Measurements from ENCODE around the gene SPAG8. TPM values are rescaled to one million over a fixed set of nuclear protein-coding genes. Genes with fewer than 3 reads are reported as not detected.

SPAG8 gene, protein sequence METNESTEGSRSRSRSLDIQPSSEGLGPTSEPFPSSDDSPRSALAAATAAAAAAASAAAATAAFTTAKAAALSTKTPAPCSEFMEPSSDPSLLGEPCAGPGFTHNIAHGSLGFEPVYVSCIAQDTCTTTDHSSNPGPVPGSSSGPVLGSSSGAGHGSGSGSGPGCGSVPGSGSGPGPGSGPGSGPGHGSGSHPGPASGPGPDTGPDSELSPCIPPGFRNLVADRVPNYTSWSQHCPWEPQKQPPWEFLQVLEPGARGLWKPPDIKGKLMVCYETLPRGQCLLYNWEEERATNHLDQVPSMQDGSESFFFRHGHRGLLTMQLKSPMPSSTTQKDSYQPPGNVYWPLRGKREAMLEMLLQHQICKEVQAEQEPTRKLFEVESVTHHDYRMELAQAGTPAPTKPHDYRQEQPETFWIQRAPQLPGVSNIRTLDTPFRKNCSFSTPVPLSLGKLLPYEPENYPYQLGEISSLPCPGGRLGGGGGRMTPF
- total RNA-seq = 0.55 and 1.2 TPM in 2 replicates

GRCh38 chr9:35812025-35812602 lies at the start of gene SPAG8:
SPAG8 (minus strand) TSS chr9:35812262; CDS start chr9:35812147, 115 bp downstream.

GRCh38 chr9:35829084-35829763 lies 17.2 kb upstream of the SPAG8 start, which contains the start of gene TMEM8B:
TMEM8B (plus strand) TSS chr9:35829228; CDS start chr9:35829448, 220 bp downstream.

DNA sequence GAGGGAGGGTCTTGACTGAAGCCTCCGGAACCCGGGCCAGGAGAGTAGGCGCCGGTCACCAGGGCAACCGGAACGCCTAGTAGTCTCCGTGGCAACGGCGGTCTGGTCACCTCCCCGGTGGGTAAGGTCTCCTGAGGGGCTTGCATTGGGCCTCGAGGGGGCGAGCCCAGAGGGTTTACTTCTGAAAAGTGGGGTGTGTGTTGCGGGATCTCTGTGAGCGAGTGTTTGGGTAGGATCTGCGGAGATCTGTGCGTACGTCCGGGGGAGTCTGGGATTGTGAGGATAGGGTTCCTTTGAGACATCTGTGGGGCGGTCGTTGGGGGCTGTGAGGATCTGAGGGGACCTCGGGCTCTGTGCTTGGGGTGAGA lies 16.6 kb upstream of the SPAG8 start, which contains the start of gene FAM221B:
Gene FAM221B (minus strand): TSS at position 17 of the 368 bp plus-strand sequence. CDS start 2,571 bp downstream, outside the sequence.

DNA sequence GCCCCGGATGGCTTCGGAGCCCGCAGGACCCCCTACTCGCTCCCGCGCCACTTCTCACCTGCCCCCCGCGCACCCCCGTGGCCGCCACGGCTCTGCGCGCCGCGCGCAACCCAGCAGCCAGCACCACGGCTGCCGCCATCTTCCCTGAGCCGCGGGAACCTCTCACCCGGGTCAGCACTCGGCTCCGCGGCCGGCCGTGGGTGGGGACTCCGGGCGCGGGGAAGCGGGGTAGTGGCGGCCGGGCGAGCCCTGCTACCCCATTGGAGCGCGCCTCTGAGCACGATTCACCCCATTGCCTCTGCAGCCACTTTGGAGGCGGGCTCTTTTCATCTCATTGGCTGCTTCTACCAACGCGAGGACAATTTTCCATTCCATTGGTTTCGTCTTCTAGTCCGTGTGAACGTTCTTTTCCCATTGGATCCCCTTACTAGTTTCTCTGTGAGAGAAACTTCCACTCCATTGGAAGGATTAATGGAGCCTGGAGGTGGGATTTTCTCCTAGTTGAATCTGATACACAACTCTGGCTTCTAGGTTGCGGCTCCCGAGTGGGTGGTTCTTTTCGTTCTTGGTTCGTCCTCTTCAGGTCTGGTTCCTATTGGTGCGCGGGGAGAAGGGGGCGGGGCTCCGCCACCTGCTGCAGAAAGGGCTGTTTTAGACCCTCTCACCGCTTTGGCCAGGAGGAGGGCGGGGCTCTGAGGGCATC lies 2.9 kb upstream of the SPAG8 start, which contains the start of gene HINT2:
Gene HINT2 (minus strand): TSS at position 202 of the 703 bp plus-strand sequence. CDS start 63 bp downstream, at position 139.

DNA sequence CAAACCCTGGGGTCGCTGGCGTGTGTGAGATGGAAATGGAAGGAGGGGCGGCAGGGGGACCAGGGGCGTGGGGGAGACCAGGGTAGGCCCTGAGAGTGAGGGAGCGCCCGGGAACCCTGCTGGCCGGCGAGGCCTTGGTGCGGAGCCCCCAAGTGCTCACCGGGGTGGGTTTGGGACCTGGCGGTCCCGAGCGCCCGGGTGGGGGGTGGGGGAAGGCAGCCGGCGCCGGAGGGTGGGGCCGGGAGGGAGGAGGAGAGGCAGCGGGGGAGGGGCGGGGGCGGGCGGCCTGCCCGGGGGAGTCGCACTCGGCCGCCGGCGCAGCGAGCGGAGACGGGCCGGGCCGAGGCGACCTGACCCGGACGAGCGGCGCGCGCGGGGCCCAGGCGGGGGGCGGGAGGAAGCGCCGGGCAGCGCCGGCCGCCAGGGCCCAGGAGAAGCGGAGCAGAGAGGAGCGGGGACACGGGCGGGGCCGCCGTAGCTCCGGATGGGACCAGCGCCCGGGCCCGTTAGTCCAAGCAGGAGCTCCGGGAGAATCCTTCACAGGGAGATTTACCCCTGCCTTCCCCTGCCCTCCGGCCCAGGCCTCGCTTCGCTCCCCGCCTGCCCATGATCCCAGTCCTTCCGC lies 20.7 kb downstream of the SPAG8 start, which contains the start of gene NPR2:
Gene NPR2 (plus strand): TSS at position 295 of the 625 bp plus-strand sequence. CDS start 818 bp downstream, outside the sequence.

Other genes with a start within 250 kb of the SPAG8 start
- gene TESK1, start 207.0 kb downstream of the SPAG8 start, total RNA-seq = 11.9 and 12.2 TPM in 2 replicates
- gene CD72, start 193.8 kb downstream of the SPAG8 start, total RNA-seq = 0.32 and 1.2 TPM in 2 replicates
- not detected in 2 replicates for gene SIT1, start 161.3 kb downstream of the SPAG8 start, total RNA-seq
- 680 and 5,299 TPM in 2 replicates for gene RMRP, start 154.2 kb downstream of the SPAG8 start, total RNA-seq
- 9.2 and 13.7 TPM in 2 replicates for gene CCDC107, start 154.0 kb downstream of the SPAG8 start, total RNA-seq
- 0.30 and 0.92 TPM in 2 replicates for gene ARHGEF39, start 147.1 kb downstream of the SPAG8 start, total RNA-seq
- gene CA9, start 138.3 kb downstream of the SPAG8 start, total RNA-seq = 3.6 and 8.1 TPM in 2 replicates
- gene TPM2, start 122.3 kb downstream of the SPAG8 start, total RNA-seq = 1,294 and 1,826 TPM in 2 replicates
- 548 and 1,223 TPM in 2 replicates for gene TLN1, start 80.1 kb downstream of the SPAG8 start, total RNA-seq
- gene CREB3, start 79.6 kb downstream of the SPAG8 start, total RNA-seq = 97.4 and 118 TPM in 2 replicates
- 23.5 and 31.0 TPM in 2 replicates for gene GBA2, start 63.0 kb downstream of the SPAG8 start, total RNA-seq
- gene RGP1, start 63.0 kb downstream of the SPAG8 start, total RNA-seq = 12.5 and 21.2 TPM in 2 replicates
- 0.30 and 0.55 TPM in 2 replicates for gene MSMP, start 58.0 kb downstream of the SPAG8 start, total RNA-seq
- 30.6 and 38.0 TPM in 2 replicates for gene NPR2, start 20.7 kb downstream of the SPAG8 start, total RNA-seq
- 7.5 and 11.9 TPM in 2 replicates for gene HINT2, start 2.8 kb upstream of the SPAG8 start, total RNA-seq
- gene FAM221B, start 16.5 kb upstream of the SPAG8 start, total RNA-seq = not detected in 2 replicates
- gene TMEM8B, start 17.0 kb upstream of the SPAG8 start, total RNA-seq = 2.7 and 6.2 TPM in 2 replicates
- gene OR13J1, start 58.1 kb upstream of the SPAG8 start, total RNA-seq = not detected in 2 replicates
- gene HRCT1, start 93.9 kb upstream of the SPAG8 start, total RNA-seq = 0.30 and 0.51 TPM in 2 replicates
- gene SPAAR, start 97.2 kb upstream of the SPAG8 start, total RNA-seq = 0.14 TPM in 1 of 2 replicates, not detected in the other
- gene OR2S2, start 145.9 kb upstream of the SPAG8 start, total RNA-seq = not detected in 2 replicates
- 54.0 and 66.6 TPM in 2 replicates for gene RECK, start 224.7 kb upstream of the SPAG8 start, total RNA-seq

Data from smooth muscle cell of the umbilical artery (primary cell).